Hematopoietic multipotent progenitor cell (in vitro differentiated cells): ENCODE data around the gene RIBC2. TPM values are rescaled to one million over a fixed set of nuclear protein-coding genes. Genes with fewer than 3 reads are reported as not detected.
A peak's percentile ranks its signal among the peaks of the same experiment; 100 is the strongest.
"Not testable (repeated sequence)": the region's sequence is repeated elsewhere in the genome, so short reads cannot be mapped to it uniquely, and the experiment has no call there.

Source experiments
- DNase-seq, 3 donors: peaks; one replicate each; pipeline ENCODE4 v3.0.0-alpha.2; 2011 to 2015; ENCODE audit warnings: low read depth in 2 of 3, low spot score in 2 of 3
- total RNA-seq: library from RNA; depleted of rRNA; stranded (reverse); fragments of >200 nt; gene quantifications from one replicate; pipeline ENCODE4 v1.2.3, GENCODE V29; 2012

RIBC2 gene, protein sequence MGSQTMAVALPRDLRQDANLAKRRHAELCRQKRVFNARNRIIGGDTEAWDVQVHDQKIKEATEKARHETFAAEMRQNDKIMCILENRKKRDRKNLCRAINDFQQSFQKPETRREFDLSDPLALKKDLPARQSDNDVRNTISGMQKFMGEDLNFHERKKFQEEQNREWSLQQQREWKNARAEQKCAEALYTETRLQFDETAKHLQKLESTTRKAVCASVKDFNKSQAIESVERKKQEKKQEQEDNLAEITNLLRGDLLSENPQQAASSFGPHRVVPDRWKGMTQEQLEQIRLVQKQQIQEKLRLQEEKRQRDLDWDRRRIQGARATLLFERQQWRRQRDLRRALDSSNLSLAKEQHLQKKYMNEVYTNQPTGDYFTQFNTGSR
- 0.54 TPM for total RNA-seq

- peak; percentile 66 to 88 (median 71) for DNase-seq
Observed at GRCh38 chr22:45413368-45414211, at the start of gene RIBC2, which contains the start of gene SMC1B. TSS of gene RIBC2 (plus strand) at chr22:45413693. CDS start at chr22:45413887, 194 bp downstream. TSS of gene SMC1B (minus strand) at chr22:45413599. CDS start at chr22:45413567, 32 bp downstream.

DNA sequence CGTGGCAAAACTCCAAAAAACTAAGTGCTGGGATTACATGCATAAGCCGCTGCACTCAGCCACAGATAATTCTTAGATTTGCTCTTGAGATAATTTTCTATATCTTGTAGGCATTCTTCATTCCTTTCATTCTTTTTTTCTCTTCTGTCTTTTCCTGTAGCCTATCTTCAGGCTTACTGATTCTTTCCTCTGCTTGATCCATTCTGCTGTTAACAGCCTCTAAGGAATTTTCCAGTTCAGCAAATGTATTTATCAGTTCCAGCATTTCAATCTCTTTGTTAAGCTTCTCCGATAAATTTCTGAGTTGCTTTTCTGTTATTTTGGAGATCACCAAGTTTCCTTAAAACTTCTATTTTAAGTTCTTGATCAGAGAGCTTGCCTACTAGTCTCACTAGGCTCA, 46.8 kb upstream of the RIBC2 start:
- DNase-seq: no peak

- DNase-seq: not testable (repeated sequence)
Observed at GRCh38 chr22:45373592-45373991, 39.9 kb upstream of the RIBC2 start.

DNA sequence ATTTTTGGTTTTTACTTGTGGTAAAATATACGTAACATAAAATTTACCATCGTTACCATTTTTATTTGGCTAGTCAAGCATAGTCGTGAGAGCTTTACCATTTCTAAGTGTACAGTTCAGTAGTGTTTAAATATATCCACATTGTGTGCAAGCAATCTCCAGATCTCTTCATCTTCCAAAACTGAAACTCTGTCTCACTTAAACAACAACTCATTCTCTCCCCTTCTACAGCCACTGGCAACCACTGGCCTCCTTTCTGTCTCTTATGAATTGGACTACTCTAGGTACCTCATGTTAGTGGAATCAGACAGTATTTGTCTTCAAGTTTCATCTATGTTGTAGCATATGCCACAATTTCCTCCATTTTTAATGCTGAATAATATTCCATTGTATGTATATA, 37.5 kb upstream of the RIBC2 start:
- DNase-seq: no peak

- peak in 2 of 3 donors; percentile 56 to 81 for DNase-seq
Observed at GRCh38 chr22:45376703-45377102, 36.8 kb upstream of the RIBC2 start.

DNA sequence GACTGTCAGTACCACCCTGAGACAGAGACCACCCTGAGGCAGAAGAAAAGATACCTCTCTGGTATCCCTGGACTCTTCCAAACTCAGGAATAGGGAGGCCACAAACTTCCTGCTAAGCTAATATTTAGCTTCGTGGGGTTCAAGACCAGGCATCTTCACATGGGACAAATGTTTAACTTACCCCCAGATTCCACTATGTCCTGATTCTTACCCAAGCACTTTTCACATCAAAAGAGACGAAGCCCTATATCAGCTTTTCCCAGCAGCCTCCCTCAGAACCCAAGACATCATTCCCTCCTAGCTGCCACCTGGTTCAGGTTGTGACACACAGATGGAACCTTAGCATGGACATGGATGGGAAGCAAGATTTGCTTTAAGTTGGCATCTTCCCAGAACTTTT, 32.1 kb upstream of the RIBC2 start:
- no peak for DNase-seq

- no peak for DNase-seq
Observed at GRCh38 chr22:45389546-45389945, 23.9 kb upstream of the RIBC2 start.

- no peak for DNase-seq
Observed at GRCh38 chr22:45397806-45398205, 15.7 kb upstream of the RIBC2 start.

DNA sequence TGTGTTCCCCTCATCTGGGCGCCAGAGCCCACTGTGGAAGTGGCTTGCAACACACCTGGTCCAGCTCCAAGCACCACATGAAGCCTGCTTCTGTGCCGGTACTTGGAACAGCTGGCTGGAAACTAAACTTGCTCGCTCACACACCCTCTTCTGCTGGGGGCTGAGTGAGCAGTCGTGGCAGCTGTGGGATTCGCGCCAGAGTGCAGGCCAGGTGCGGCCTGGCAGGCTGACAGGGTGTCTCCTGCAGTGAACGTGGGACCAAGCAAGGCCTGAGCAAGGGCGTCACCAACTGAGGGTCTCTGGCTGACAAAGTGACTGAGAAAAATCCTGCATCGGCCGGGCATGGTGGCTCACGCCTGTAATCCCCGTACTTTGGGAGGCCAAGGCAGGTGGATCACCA, 15.3 kb upstream of the RIBC2 start:
- no peak for DNase-seq

DNA sequence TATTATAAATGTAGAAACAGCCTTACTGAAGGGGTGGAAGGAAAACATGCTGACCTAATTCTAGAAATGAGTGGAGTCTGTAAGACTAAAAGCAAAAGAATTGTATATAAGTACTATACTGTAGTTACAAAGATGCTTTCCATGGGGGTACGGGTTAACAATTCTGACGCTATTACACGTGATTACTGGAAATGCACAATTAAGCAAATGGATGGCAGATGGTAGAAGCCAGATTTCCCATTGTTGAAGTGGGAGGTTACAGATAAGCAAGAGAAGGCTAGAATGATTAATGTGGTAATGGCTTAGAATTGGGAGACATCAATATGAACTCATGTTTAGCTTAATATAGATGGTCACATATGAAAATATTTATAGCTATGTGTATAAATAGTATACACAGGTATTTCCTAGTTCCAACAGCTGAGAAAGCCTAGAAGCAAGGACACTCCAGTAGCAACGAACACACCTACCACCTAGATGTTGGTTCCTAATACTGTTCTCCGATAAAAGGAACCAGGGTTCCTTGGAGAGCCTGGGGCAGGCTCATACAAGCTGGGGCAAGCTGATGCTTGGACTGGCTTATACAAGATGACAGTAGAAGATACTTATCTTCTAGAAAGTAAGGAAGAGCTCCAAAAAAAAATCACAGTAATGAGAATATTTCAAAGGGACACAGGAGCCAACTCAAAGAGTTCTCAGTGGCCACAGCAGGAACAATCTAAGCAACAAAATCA, 13.6 kb upstream of the RIBC2 start:
- DNase-seq: no peak

- DNase-seq: no peak
Observed at GRCh38 chr22:45402466-45402985, 11.0 kb upstream of the RIBC2 start.

DNA sequence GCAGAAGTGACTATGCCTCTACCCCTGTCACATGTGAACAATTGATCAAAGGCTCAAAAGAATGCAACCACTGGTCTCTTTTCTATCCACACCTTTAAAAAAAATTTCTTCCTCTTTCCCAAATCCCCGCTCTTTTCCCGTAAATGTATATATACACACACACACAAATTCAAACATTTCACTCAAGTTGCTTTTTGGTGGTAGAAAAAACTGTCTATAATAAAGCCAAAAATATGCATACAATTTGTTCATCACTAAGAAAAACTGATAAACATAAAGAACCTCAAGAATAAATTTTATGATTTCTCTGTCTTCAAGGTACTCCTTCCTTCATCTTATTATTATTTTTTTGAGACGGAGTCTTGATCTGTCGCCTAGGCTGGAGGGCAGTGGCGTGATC, 5.7 kb upstream of the RIBC2 start:
- DNase-seq: no peak

DNA sequence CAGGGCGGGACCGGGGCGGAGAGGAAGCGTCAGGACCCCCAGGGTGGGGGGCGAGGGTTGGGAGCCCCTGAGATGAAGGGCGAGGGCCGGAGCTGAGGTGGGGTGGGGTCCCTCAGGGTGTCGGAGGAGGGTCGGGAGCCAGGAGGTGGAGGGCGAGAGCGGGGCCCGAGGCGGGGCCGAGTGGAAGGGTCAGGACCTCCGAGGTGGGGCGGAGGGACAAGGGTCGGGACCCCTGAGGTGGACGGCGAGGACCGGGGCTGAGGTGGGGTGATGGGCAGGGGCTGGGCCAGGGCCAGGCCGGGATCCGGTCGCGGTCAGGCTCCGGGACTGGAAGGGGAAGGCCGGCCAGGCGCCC, 503 bp upstream of the RIBC2 start:
- DNase-seq: no peak

- DNase-seq: no peak
Observed at GRCh38 chr22:45418056-45418769, 4.7 kb downstream of the RIBC2 start.

GRCh38 chr22:45418770-45419138, 5.3 kb downstream of the RIBC2 start:
- no peak for DNase-seq

- no peak for DNase-seq
Observed at GRCh38 chr22:45420011-45420410, 6.5 kb downstream of the RIBC2 start.

- DNase-seq: no peak
Observed at GRCh38 chr22:45420539-45420938, 7.0 kb downstream of the RIBC2 start.

- no peak for DNase-seq
Observed at GRCh38 chr22:45421349-45422055, 8.0 kb downstream of the RIBC2 start.

DNA sequence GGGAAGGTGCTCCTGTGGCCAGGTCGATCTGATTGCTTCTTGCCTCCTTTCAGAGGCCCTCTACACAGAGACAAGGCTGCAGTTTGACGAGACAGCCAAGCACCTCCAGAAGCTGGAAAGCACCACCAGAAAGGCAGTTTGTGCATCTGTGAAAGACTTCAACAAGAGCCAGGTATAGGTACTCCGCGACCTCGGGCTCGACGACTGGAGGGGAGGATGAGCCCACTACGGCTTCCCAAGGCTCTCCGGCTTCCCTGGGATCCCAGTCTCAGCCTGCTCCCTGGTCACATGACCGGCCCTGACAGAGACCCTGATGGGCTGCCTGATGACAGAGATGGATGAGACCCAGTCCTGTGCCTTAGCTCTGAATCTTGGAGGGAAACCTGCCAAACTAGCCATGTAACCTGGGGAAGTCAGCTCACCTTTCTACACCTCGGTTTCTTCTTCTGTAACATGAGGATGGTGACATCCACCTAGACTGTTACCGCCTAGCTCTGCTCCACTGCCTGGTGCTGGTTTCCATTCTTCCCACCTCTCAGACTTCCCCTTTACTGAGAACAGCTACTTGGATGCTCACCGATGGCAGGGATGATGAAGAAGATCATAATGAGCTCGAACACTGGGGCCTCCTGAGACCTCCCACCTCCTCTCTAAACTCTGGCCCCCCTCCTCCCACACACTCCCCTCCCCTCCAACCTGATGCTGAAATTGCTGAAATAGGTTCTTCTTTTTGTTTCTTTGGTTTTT, 8.9 kb downstream of the RIBC2 start:
- no peak for DNase-seq
